Testis (tissue), 2 donors: ENCODE data around the gene UBAC1.

Source experiments
- POLR2A ChIP-seq: fragments of 450-650 bp; IDR thresholded peaks from one replicate; pipeline ENCODE4 v1.6.1; 2017; ENCODE audit warnings: antibody characterized with exemption, mild to moderate bottlenecking, moderate library complexity
- TF ChIP-seq, protein P1 (sequence below), 3 experiments: fragments of 450-650 bp in 2 of 3; fragments of 200-600 bp in 1 of 3; sonication (generic) in 1 of 3; IDR thresholded peaks; one replicate each; pipeline ENCODE4 v1.5.1; 2016 to 2019; ENCODE audit warnings: antibody characterized with exemption in 3 of 3, mild to moderate bottlenecking in 2 of 3, moderate library complexity in 1 of 3

DNA sequence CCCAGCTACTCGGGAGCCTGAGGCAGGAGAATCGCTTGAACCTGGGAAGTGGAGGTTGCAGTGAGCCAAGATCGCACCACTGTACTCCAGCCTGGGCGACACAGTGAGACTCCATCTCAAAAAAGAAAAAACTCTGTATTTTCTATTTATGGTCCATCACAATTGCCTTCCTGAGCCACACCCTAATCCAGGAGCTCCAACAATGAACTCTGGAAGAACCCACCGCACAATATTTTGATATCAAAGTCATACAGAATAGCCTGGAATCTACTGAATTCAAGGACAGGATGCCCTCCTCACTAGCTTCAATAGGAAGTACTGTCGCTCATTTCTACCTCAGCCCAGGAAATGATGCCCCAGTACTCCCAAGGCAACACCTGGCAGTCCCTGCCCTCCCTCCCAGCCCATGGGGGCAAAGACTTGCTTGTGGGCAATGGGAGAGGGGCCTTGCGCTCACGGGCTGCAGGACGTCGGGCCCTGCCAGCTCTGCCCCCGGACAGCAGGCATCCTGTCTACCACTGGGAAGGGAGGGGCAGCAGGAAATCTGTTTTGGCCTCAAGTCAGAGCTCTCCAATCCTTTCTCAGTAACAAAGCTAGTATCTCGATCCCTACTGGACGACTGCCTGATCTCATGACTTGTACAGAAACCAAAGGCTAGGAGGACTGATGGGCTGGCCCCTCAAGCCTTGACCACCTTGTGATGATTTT, 19.7 kb downstream of the UBAC1 start:
- TF ChIP-seq, protein P1, sequence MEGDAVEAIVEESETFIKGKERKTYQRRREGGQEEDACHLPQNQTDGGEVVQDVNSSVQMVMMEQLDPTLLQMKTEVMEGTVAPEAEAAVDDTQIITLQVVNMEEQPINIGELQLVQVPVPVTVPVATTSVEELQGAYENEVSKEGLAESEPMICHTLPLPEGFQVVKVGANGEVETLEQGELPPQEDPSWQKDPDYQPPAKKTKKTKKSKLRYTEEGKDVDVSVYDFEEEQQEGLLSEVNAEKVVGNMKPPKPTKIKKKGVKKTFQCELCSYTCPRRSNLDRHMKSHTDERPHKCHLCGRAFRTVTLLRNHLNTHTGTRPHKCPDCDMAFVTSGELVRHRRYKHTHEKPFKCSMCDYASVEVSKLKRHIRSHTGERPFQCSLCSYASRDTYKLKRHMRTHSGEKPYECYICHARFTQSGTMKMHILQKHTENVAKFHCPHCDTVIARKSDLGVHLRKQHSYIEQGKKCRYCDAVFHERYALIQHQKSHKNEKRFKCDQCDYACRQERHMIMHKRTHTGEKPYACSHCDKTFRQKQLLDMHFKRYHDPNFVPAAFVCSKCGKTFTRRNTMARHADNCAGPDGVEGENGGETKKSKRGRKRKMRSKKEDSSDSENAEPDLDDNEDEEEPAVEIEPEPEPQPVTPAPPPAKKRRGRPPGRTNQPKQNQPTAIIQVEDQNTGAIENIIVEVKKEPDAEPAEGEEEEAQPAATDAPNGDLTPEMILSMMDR (IDR thresholded peaks at IDR 0.05) = no peak
- TF ChIP-seq POLR2A = no peak
